Naive B cell (primary cell): ENCODE results near the gene MKLN1. TPM values are rescaled to one million over a fixed set of nuclear protein-coding genes. Genes with fewer than 3 reads are reported as not detected.
A peak's percentile ranks its signal among the peaks of the same experiment; 100 is the strongest.

ENCODE experiments used
- ATAC-seq, 2 donors: fragments of 150-1000 bp; cut with Tn5 transposase; 2 replicates each; pipeline ENCODE4 v1.10.0; 2021; ENCODE audit warnings: low read depth in 2 of 2, mild to moderate bottlenecking in 2 of 2, moderate library complexity in 2 of 2
- DNase-seq: peaks from one replicate; pipeline ENCODE4 v3.0.0; 2022
- H3K27ac Mint-ChIP-seq, 6 donors: one replicate each; pipeline ENCODE4 v1.8.0; 2020 to 2022; ENCODE audit warnings: mild to moderate bottlenecking in 6 of 6, mixed read lengths in 6 of 6, moderate library complexity in 5 of 6, inconsistent platforms in 2 of 6
- H3K27me3 Mint-ChIP-seq, 3 donors: one replicate each; pipeline ENCODE4 v1.8.0; 2021 to 2022; ENCODE audit warnings: mixed read lengths in 3 of 3, mild to moderate bottlenecking in 1 of 3
- H3K36me3 Mint-ChIP-seq, 2 donors: one replicate each; pipeline ENCODE4 v1.8.0; 2020 to 2022; ENCODE audit warnings: mixed read lengths in 2 of 2, inconsistent platforms in 1 of 2, mild to moderate bottlenecking in 1 of 2
- H3K4me1 Mint-ChIP-seq, 3 donors: one replicate each; pipeline ENCODE4 v1.8.0; 2020 to 2022; ENCODE audit warnings: mixed read lengths in 3 of 3, inconsistent platforms in 1 of 3, mild to moderate bottlenecking in 1 of 3, moderate library complexity in 1 of 3
- H3K4me3 Mint-ChIP-seq, 8 donors: one replicate each; pipeline ENCODE4 v1.8.0; 2020 to 2022; ENCODE audit warnings: mild to moderate bottlenecking in 8 of 8, mixed read lengths in 8 of 8, moderate library complexity in 8 of 8, inconsistent platforms in 2 of 8
- H3K9me3 Mint-ChIP-seq, 7 donors: one replicate each; pipeline ENCODE4 v1.8.0; 2020 to 2022; ENCODE audit warnings: mixed read lengths in 7 of 7, mild to moderate bottlenecking in 5 of 7, inconsistent platforms in 2 of 7, moderate library complexity in 1 of 7
- polyA plus RNA-seq, 6 donors: library from polyadenylated mRNA; unstranded; fragments of 300-500 nt; fragmentation: Illumina TruSeq; gene quantifications; one replicate each; pipeline ENCODE4 v1.2.3, GENCODE V29; 2021; ENCODE audit warnings: low read depth in 6 of 6

MKLN1 gene
- polyA plus RNA-seq, 6 donors from 2014 or later = 19.6 to 39.8 (median 26.0) TPM

GRCh38 chr7:131341690-131342089 lies 14.0 kb downstream of the MKLN1 start:
- ATAC-seq (no peak), DNase-seq (no peak)
- Mint-ChIP-seq H3K9me3 (peaks cover 3 to 17% (median 8%) of the 10 kb centered on the region in 7 donors), H3K27ac (peak overlapping the region in 1 of 6 donors; percentile 6), H3K4me3 (no peak overlapping the region), H3K27me3 (no peaks in the 10 kb centered on the region), H3K36me3 (peaks cover 9 to 20% of the 10 kb centered on the region in 2 donors), H3K4me1 (peaks cover 25 to 57% (median 37%) of the 10 kb centered on the region in 3 donors)

GRCh38 chr7:131342864-131343442 lies 15.3 kb downstream of the MKLN1 start:
- H3K27me3 Mint-ChIP-seq = no peaks in the 10 kb centered on the region
- peaks cover 0 to 13% of the 10 kb centered on the region in 2 donors for H3K36me3 Mint-ChIP-seq
- no peak overlapping the region for H3K4me3 Mint-ChIP-seq
- peaks cover 0 to 6% (median 3%) of the 10 kb centered on the region in 7 donors for H3K9me3 Mint-ChIP-seq
- H3K4me1 Mint-ChIP-seq = peaks cover 34 to 65% (median 49%) of the 10 kb centered on the region in 3 donors
- H3K27ac Mint-ChIP-seq = no peak overlapping the region
- DNase-seq = no peak
- peak; percentile 41 to 42 for ATAC-seq

DNA sequence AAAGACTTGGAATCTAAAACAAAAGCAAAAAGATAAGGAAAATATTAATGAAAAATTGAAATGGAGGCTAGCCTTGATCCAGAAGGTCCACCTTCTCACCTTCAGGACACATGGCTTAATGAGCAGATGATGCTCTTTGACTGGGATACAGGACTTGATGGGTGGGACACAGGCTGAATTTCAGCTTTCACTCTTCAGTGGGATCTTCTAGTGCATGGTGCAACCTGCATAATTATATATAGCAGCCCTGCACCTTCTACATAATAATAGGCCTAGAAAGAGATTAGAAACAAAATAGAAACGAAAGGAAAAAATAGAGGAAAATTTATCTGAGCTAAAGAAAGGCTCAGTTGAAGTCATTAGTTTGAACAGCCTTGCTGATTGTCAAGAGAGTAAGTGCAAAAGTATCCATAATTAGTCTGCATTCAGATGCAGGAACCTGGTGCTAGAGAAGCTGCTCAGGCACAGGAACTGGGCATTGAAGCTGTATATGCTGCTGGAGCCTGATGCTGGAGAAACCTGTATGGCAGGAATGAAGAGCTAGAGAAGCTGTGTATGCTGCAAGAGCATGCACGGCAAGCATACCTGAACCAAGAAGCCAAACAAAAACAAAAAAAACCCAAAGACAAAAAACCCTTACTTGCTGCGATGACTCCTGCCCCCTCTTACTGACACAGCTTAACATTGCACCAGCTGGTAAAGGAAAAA lies 19.4 kb downstream of the MKLN1 start:
- H3K4me3 Mint-ChIP-seq = peak overlapping the region in 2 of 8 donors; percentile 4 to 18
- peaks cover 0 to 4% of the 10 kb centered on the region in 2 donors for H3K36me3 Mint-ChIP-seq
- H3K27me3 Mint-ChIP-seq = no peaks in the 10 kb centered on the region
- peak overlapping the region in 5 of 6 donors; percentile 4 to 41 (median 29) for H3K27ac Mint-ChIP-seq
- peaks cover 22 to 50% (median 31%) of the 10 kb centered on the region in 3 donors for H3K4me1 Mint-ChIP-seq
- peaks cover 0 to 10% (median 1%) of the 10 kb centered on the region in 7 donors for H3K9me3 Mint-ChIP-seq
- DNase-seq = no peak
- ATAC-seq = no peak

DNA sequence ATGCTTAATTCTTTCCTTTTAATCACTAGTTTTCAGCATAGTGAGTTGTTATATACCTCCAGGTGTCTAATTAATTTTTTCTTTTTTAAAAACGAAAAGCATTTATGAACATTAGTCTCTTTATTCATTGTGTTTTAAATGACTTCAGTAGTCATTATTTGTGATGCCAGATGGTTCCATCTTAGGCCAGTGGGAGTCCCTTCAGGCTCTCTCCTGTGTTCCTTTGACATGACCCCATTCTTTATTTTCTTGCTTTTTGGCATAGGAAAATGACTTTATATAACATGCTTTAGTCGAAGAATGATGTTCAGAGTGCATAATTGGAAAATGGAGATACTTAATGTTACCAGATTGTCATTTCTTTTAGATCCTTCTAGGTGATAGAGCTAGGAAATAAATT lies 24.4 kb downstream of the MKLN1 start:
- H3K9me3 Mint-ChIP-seq = peaks cover 0 to 10% (median 1%) of the 10 kb centered on the region in 7 donors
- H3K4me1 Mint-ChIP-seq = peaks cover 21 to 55% (median 46%) of the 10 kb centered on the region in 3 donors
- H3K27ac Mint-ChIP-seq = no peak overlapping the region
- no peak overlapping the region for H3K4me3 Mint-ChIP-seq
- ATAC-seq = no peak
- no peak for DNase-seq
- no peaks in the 10 kb centered on the region for H3K27me3 Mint-ChIP-seq
- peaks cover 0 to 8% of the 10 kb centered on the region in 2 donors for H3K36me3 Mint-ChIP-seq

DNA sequence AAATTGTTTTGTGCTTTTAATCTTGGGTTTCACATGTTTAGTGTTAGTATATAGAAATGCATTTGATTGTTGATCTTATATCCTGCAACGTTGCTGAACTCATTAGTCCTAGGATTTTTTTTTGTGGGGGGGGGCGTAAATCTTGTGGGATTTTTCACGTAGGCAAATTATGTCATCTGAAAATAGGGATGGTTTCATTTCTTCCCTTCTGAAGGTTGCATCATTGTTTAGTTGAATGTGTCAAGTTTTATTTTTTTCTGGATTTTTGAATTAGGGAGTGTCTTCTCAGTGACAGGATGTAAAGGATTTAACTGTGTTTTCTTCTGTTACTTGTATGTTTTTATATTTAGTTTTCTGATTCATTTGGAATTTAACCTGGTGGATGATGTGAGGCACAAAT lies 26.7 kb downstream of the MKLN1 start:
- Mint-ChIP-seq H3K27ac (peak overlapping the region in 1 of 6 donors; percentile 53), H3K27me3 (no peaks in the 10 kb centered on the region), H3K36me3 (peaks cover 0 to 8% of the 10 kb centered on the region in 2 donors), H3K4me1 (peaks cover 34 to 65% (median 58%) of the 10 kb centered on the region in 3 donors), H3K9me3 (peaks cover 0 to 10% (median 1%) of the 10 kb centered on the region in 7 donors), H3K4me3 (no peak overlapping the region)
- ATAC-seq = no peak
- DNase-seq = no peak

DNA sequence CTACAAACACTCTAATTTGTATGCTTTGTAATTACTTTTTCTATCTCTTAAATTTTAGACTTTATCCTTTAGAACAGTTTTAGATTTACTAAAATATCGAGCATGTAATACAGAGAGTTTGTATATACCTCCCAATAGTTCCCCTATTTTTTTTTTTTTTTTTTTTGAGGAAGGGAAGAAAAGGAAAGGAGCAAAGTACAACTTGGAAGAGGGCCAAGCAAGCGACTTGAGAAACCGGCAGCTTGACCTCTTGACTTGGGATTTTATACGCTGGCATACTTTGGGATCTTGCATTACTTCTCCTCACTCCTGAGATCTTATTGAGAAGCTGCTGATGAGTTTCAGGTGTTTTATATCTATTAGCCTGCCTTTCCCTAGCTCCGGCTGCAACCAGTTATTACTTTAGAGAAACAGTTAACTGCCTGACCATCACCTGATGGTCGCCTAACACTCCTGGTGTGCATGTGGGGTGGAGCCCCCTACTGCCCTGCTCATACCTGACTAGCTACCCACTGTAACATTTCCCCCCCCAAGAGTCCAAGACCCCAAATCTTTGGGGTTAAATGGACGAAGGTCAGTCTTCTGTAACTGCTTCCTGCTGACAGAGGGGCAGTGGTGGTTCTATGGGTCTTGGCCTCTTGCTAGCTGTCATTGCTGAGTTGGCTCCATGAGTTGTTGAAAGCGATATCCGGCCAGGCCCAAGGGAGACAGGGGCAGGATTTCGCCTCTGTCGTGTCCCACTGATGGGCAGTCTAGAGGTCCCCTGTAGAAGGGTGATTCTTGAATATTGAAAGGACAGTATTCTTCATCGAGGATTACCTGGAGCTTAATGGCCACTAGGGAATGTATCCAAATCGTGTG lies 28.5 kb downstream of the MKLN1 start:
- peak overlapping the region in 3 of 6 donors; percentile 40 to 91 (median 61) for H3K27ac Mint-ChIP-seq
- H3K27me3 Mint-ChIP-seq = no peaks in the 10 kb centered on the region
- H3K36me3 Mint-ChIP-seq = peaks cover 0 to 5% of the 10 kb centered on the region in 2 donors
- ATAC-seq = no peak
- H3K9me3 Mint-ChIP-seq = peaks cover 0 to 2% (median 0%) of the 10 kb centered on the region in 7 donors
- H3K4me1 Mint-ChIP-seq = peaks cover 46 to 74% (median 67%) of the 10 kb centered on the region in 3 donors
- peak overlapping the region in 2 of 8 donors; percentile 29 to 73 for H3K4me3 Mint-ChIP-seq
- no peak for DNase-seq

GRCh38 chr7:131357282-131357880 lies 29.7 kb downstream of the MKLN1 start:
- H3K27me3 Mint-ChIP-seq = no peaks in the 10 kb centered on the region
- no peak for ATAC-seq
- no peaks in the 10 kb centered on the region for H3K9me3 Mint-ChIP-seq
- no peak overlapping the region for H3K27ac Mint-ChIP-seq
- peaks cover 0 to 4% of the 10 kb centered on the region in 2 donors for H3K36me3 Mint-ChIP-seq
- peak overlapping the region in 1 of 8 donors; percentile 59 for H3K4me3 Mint-ChIP-seq
- DNase-seq = no peak
- peaks cover 53 to 80% (median 74%) of the 10 kb centered on the region in 3 donors for H3K4me1 Mint-ChIP-seq

- Mint-ChIP-seq H3K27me3 (no peaks in the 10 kb centered on the region), H3K4me1 (peaks cover 54 to 75% (median 70%) of the 10 kb centered on the region in 3 donors), H3K27ac (peak overlapping the region in 2 of 6 donors; percentile 14 to 83), H3K4me3 (peak overlapping the region in 5 of 8 donors; percentile 8 to 69 (median 49)), H3K9me3 (no peaks in the 10 kb centered on the region), H3K36me3 (peaks cover 0 to under 1% of the 10 kb centered on the region in 2 donors)
- DNase-seq = no peak
- ATAC-seq = peak; percentile 25 to 28
Observed at GRCh38 chr7:131358636-131359035, 31.0 kb downstream of the MKLN1 start.

DNA sequence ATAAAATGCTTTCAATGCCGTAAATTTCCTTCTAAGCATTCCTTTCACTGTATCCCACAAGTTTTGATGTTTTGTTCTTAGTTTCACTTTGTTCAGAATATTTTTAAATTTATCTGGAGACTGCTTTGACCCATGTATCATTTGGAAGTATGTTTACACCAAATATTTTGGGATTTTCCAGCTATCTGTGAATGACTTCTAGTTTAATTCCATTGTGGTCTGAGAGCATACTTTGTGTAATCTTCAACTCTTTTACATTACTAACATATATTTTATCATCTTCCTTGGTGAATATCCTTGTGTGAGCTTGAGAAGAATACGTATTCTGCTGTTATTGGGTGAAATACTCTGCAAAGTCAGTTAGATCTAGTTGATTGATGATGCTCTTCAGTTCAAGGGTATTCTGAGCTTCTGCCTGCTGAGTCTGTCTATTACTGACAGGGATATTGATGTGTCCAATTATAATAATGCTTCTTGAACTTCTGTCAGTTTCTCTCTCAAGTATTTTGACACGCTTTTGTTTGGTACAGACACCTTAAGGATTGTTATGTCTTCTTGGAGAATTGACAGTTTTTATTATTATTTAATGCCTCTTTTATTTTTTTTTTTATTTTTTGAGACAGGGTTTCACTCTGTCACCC lies 31.6 kb downstream of the MKLN1 start:
- Mint-ChIP-seq H3K27ac (peak overlapping the region in 3 of 6 donors; percentile 3 to 44 (median 14)), H3K36me3 (peaks cover 0 to 3% of the 10 kb centered on the region in 2 donors), H3K9me3 (peaks cover 0 to under 1% (median 0%) of the 10 kb centered on the region in 7 donors), H3K4me3 (peak overlapping the region in 5 of 8 donors; percentile 8 to 49 (median 36)), H3K4me1 (peaks cover 53 to 74% (median 68%) of the 10 kb centered on the region in 3 donors), H3K27me3 (no peaks in the 10 kb centered on the region)
- no peak for ATAC-seq
- no peak for DNase-seq

GRCh38 chr7:131363719-131364118 lies 36.0 kb downstream of the MKLN1 start:
- Mint-ChIP-seq H3K4me1 (peaks cover 64 to 76% (median 70%) of the 10 kb centered on the region in 3 donors), H3K27me3 (no peaks in the 10 kb centered on the region), H3K4me3 (peak overlapping the region in 1 of 8 donors; percentile 33), H3K9me3 (peaks cover 0 to 9% (median 0%) of the 10 kb centered on the region in 7 donors), H3K27ac (peak overlapping the region in 1 of 6 donors; percentile 35), H3K36me3 (peaks cover 0 to 3% of the 10 kb centered on the region in 2 donors)
- DNase-seq (no peak), ATAC-seq (no peak)

DNA sequence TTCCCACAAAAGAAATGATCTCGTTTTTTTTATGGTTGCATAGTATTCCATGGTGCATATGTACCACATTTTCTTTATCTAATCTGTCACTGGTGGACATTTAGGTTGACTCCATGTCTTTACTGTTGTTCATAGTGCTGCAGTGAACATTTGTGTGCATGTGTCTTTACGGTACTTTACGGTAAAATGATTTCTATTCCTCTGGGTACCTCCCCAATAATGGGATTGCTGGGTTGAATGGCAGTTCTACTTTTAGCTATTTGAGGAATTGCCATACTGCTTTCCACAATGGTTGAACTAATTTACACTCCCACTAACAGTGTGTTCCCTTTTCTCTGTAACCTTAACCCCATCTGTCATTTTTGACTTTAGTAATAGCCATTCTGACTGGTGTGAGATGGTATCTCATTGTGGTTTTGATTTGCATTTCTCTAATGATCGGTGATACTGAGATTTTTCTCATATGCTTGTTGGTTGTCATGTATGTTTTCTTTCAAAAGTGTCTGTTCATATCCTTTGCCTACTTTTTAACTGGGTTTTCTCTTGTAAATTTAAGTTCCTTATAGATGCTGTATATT lies 37.2 kb downstream of the MKLN1 start:
- H3K4me3 Mint-ChIP-seq = no peak overlapping the region

GRCh38 chr7:131365838-131366237 lies 38.2 kb downstream of the MKLN1 start:
- Mint-ChIP-seq H3K36me3 (peaks cover 0 to 3% of the 10 kb centered on the region in 2 donors), H3K9me3 (peaks cover 0 to 9% (median 0%) of the 10 kb centered on the region in 7 donors), H3K27ac (no peak overlapping the region), H3K4me3 (peak overlapping the region in 1 of 8 donors; percentile 0), H3K4me1 (peaks cover 52 to 75% (median 63%) of the 10 kb centered on the region in 3 donors), H3K27me3 (no peaks in the 10 kb centered on the region)
- no peak for DNase-seq
- no peak for ATAC-seq

More for the DNA sequence above, 37.2 kb downstream of the MKLN1 start:
- peak overlapping the region in 2 of 6 donors; percentile 9 to 73 for H3K27ac Mint-ChIP-seq
- peaks cover 0 to 9% (median 0%) of the 10 kb centered on the region in 7 donors for H3K9me3 Mint-ChIP-seq
- H3K27me3 Mint-ChIP-seq = no peaks in the 10 kb centered on the region
- peak in 1 of 2 donors; percentile 40 for ATAC-seq
- peaks cover 57 to 75% (median 62%) of the 10 kb centered on the region in 3 donors for H3K4me1 Mint-ChIP-seq
- peaks cover 0 to 3% of the 10 kb centered on the region in 2 donors for H3K36me3 Mint-ChIP-seq
- no peak for DNase-seq
